HG03469 (cell line): ENCODE results near the gene NHSL2.
"Not testable (repeated sequence)": the region's sequence is repeated elsewhere in the genome, so short reads cannot be mapped to it uniquely, and the experiment has no call there.

Experiments
- ATAC-seq: cut with Tn5 transposase; IDR thresholded peaks from one replicate; pipeline ENCODE4 v1.9.1; 2021; ENCODE audit warnings: mild to moderate bottlenecking, moderate library complexity, moderate number of reproducible peaks; ENCODE audit not compliant: unreplicated experiment

Gene NHSL2

DNA sequence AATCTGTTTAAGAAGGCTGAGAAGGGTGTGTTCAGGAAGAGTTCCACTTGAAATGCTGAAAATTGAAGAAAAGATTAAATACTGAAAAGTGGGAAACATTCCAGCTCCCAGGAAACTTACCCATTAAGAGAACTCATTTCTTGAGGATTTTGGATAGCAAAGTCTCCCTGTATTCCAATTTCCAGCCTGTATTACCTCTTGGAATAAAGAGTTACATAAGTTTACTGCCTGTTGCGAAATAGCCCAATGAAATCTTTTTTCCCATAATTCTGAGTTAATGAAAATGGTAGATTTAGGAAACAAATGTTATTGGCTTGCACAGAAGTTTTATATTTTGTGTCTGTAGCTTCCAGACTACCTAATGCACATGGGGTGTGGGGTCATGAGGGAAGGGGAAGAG lies 12.0 kb downstream of the NHSL2 start:
- ATAC-seq: no peak

DNA sequence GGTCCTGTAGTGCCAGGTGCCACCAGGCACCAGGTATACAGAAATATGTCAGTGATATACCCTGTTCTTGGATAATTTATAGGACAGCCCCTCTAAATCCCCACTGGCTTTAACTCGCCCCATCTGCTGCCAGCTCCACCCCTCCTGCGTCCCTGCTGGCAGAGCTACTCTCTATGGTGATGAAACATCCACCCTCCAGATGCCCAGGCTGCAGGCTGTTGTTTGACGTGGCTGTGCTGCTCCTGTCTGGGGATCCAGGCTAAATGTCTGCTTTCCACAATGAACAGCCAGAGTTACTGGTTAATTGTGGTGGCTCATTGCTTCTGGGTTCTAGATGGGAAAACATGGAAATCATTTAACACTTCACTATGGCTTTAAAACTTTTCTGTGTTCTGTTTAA lies 12.9 kb downstream of the NHSL2 start:
- ATAC-seq: no peak

- ATAC-seq: no peak
These were observed 16.4 kb downstream of the NHSL2 start for GRCh38 chrX:71927040-71927439.

GRCh38 chrX:71928856-71929255 lies 18.2 kb downstream of the NHSL2 start:
- no peak for ATAC-seq

DNA sequence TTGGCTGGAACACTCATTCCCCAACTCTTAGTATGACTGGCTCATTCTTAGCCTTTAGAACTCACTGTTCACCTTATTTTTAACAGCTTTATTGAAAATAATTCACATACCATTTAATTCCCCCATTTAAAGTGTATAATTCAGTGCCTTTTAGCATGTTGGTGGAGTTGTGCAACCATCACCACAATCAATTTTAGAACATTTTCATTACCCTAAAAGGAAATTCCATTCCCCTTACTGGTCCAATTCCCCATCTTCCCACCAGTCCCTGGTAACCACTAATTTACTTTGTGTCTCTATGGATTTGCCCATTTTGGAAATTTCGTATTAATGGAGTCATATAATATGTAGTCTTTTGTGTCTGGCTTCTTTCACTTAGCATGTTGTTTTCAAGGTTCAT lies 19.7 kb downstream of the NHSL2 start:
- ATAC-seq: no peak

DNA sequence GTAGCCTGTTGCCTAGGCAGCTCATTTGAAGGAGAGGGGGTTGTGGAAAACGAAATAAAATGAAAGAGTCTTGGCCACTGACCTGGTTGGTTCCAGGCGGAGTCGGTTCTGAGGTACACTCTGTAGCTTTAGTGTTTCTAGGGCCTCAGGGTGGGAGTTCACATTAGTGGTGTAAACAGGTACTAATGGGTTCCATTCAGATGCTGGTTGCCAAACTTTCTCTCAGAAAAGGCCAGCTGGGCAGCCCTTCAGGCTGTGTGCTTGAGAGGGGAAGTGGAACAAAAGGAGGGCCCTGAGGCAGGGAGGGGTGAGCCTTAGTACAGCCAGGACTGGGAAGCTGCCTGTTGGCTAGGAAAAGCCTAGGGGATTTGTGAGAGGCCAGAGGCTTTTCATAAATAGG lies 24.8 kb downstream of the NHSL2 start:
- no peak for ATAC-seq

DNA sequence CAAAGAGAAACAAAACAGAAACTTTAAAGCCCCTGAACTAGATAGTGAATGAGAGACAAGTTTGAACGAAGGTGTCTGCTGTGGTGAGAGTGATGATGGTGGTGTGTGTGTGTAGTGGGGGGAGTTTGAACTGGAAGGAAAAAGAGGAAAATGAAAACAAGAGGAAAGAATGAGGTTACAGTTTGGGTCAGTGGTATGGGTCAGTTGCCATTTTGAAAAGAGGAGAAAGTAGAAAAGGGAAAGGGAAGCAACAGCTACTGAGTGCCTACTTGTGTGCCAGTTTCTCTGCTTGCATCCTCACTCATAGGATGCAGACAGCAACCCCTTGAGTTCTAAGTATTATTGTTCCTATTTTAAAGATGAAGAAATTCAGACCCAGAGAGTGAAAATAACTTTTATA lies 26.0 kb downstream of the NHSL2 start:
- ATAC-seq: no peak

DNA sequence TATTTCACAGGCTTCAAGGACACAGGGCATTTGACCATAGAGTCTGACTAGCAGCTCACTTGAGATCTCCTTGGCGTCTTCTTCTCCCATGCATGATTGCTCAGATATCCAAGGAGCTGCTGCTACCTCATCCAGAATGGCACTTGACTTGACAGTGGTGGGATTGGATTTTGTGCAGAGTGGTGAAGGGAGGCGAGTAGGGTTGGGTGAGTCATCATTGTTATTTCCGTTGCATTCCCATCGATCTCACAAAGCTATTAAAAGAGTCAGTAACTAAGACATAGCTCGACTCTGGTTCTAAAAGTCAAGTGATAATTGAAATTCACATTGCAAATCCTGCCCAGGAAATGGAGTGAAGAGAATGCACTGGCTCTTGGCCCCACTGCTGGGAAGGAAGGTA lies 27.7 kb downstream of the NHSL2 start:
- ATAC-seq: no peak

- ATAC-seq: no peak
These were observed 30.5 kb downstream of the NHSL2 start for GRCh38 chrX:71941145-71941544.

DNA sequence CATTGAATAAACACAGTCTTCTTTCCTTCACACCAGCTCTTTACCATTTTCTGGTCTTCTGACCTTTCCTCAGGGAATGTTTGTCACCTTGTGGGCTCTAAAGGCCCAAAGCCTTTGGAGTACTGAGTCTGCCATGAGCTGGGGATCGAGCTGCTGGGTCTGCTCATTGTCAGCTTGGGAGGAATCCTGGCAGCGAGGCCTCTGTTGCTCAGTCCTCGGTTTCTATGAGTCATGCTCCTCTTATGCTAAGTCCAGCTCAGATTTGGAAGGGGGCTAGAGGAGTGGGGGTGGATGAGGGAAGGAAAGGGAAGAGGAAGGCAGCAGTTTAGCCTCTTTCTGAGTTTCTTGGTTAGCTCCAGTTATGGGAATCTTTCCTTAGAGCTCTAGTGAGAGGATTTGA lies 31.1 kb downstream of the NHSL2 start:
- no peak for ATAC-seq

GRCh38 chrX:71944369-71944768 lies 33.7 kb downstream of the NHSL2 start:
- no peak for ATAC-seq

DNA sequence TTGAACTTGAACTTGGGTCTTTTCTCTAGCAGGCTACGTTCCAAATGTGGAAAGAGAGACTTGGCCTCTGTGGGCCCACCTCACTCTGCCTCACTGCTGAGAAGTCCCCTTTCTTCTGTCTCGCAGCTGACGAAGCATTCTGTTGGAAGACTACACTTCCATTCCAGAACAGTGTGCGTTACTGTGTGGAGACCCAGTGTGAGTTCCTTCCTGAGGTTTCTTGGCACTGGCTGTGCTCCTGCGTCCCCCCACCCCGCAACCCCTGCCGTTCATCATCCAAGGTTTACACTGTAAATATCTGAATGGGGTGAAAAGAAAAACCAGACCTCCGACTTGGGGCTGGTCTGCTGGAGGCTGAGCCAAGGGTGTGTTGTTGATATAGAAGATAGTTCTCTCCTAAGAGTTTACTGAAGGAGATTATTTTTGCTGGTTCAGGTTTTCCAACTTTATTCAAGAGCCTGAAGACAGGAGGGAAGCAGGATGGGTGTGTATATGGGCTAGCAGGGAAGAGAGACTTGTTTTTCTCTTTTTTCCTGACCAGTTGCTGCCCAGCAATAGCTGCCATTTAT lies 34.7 kb downstream of the NHSL2 start:
- ATAC-seq: no peak

- ATAC-seq: no peak
These were observed 38.7 kb downstream of the NHSL2 start for GRCh38 chrX:71949363-71949762.

- ATAC-seq: no peak
These were observed 39.3 kb downstream of the NHSL2 start for GRCh38 chrX:71949844-71950445.

DNA sequence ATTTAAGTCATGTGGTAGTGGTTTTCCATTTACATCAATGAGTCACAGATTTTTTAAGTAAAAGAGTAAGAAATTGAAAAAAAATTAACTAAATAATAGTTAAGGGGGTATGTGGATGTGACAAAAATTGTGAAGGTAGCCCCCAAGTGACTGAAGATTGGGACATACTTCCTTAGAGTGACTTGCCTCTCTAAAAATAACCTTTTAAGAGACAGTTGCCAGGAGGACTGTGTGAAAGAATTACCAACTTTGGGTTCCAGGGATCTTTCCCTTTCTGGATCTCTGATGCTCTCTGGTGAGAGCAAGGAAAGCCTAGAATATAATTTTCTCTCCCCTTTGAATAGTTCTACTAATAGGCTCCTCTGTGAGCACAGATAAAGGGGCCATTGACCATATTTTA lies 42.7 kb downstream of the NHSL2 start:
- ATAC-seq: no peak

- ATAC-seq: no peak
These were observed 43.3 kb downstream of the NHSL2 start for GRCh38 chrX:71953946-71954345.

DNA sequence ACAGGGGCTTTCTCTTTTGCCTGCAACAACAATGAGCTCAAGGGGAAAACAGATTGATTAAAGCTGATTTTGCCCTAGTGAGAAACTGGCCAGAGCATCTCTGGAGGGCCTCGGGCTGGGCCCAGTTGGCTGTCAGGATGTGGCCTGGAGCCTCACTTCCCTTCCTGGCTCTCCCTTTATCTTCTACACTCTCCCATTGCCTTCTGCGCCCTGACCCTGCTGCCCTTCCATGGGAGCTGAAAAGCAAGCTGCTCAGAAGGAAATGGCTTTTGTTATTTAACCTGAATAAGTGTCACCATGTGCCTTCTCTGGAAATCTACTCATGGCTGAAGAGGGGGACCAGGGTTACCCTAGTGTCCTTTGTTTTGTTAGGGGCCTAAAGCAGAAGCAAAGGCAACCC lies 43.8 kb downstream of the NHSL2 start:
- no peak for ATAC-seq

DNA sequence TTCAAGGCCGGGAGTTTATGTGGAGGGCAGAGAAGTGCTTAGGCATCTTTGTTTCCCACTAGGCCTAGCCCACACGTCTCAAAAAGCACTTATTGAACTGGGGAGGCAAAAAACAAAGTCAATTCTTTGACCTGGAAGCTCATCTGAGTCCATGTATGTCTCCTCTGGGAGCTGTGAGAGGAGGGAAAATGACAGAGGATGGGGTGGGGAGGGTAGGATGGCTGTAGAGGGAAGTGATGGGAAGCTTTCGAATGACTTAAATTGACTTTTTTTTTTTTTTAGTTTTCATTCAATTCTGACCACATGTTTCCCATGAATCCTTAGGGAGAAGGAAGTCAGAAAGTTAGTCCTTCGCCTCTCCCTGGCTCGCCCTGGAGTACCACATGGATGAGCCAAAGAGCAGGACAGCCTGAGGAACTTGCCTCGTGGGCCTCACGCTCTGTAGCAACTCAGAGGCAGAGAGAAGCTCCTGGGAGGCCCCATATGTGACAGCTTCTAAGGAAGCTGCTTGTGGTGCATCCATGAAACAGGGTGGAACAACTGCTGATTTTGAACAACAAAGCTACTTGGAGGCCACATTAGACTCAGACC lies 45.0 kb downstream of the NHSL2 start:
- no peak for ATAC-seq

DNA sequence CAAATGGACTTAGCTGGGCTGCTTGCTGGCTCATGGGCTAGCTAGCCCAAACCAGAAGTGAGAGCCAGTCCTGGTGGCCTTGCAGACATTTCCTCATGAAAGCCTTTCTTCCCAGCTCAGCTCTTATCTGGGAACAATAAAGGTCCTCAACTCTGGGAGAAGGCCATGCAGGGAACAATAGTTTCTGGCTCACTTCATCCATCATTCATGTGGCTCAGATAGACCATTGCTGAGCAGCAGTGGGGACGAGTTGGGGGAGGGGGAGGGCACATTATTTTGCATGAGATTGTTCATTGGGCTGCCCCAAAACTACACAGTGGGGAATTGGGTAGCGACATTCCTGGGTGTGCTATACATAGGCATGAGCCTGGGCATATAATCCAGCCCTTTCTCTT lies 47.6 kb downstream of the NHSL2 start:
- ATAC-seq: no peak

GRCh38 chrX:71964184-71964583 lies 53.5 kb downstream of the NHSL2 start:
- ATAC-seq: not testable (repeated sequence)

DNA sequence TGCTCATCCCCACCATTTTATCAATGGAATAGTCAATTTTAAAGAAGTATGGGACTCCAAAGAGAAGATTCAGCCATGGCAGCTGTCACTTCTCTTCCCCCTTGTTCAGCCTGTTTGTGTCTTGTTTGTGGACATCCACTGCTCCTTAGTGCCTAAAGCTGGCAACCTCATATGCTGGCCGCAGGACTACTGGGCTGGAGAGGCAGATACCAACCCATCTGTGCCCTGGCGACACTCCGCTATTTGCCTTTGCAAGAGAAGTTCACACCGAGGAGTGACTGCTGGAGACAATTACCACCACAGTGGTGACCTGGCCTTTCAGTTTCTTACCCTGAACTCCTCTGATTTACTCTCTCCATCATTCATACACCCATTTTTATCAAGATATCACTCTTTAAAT lies 64.3 kb downstream of the NHSL2 start:
- no peak for ATAC-seq

DNA sequence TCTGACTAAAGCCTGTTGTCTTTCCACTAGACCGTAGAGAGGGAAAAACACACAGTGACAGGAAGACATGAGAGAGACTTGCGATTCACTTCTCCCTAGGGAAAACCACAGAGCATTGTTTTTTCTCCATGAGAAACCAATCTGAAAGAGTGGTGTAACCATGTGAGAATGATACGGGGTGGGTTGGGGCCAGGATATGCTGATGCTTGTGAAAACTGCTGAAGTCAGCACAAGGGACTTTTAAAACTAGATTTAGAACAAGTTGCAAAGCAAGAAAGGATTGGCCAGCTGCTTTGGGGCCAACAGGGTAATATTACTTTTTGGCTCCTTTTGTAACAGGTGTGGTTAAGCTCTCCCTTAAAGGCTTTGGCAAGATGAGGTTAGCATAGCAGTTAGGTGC lies 66.1 kb downstream of the NHSL2 start:
- ATAC-seq: no peak

GRCh38 chrX:71978164-71978563 lies 67.5 kb downstream of the NHSL2 start:
- ATAC-seq: no peak
